MM.1S (cell line): Measurements from ENCODE around the gene NAT8L.

Source experiments
- CTCF ChIP-seq: fragments of 300-600 bp; sonication (generic); IDR thresholded peaks from 2 replicates; pipeline ENCODE4 v1.5.1; 2016; ENCODE audit warnings: antibody characterized with exemption, low read length, mixed read lengths
- EZH2 ChIP-seq: fragments of 300-600 bp; sonication (generic); optimal IDR thresholded peaks from 2 replicates; pipeline ENCODE3; 2017; ENCODE audit warnings: low read depth, mild to moderate bottlenecking, antibody characterized with exemption, low read length, mixed read lengths
- EZH2phosphoT487 ChIP-seq: fragments of 300-600 bp; sonication (generic); IDR thresholded peaks from 2 replicates; pipeline ENCODE4 v1.6.1; 2018; ENCODE audit warnings: antibody characterized with exemption, low read length

- no peak for TF ChIP-seq EZH2phosphoT487
- TF ChIP-seq CTCF: no peak
- TF ChIP-seq EZH2: no peak
Observed at GRCh38 chr4:2080429-2081300, 21.5 kb downstream of the NAT8L start.
